Testis (tissue), 3 donors: ENCODE measurements around the gene TACC2. TPM values are rescaled to one million over a fixed set of nuclear protein-coding genes. Genes with fewer than 3 reads are reported as not detected.

Experiments
- DNase-seq: peaks from one replicate; pipeline ENCODE4 v3.0.0-alpha.2; 2019
- H3K27ac ChIP-seq, 2 donors: fragments of 200-600 bp; sonication (generic); one replicate each; pipeline ENCODE4 v1.5.1; 2019
- H3K27me3 ChIP-seq: fragments of 200-600 bp; sonication (generic); one replicate; pipeline ENCODE4 v1.5.1; 2019
- H3K36me3 ChIP-seq: fragments of 200-600 bp; sonication (generic); one replicate; pipeline ENCODE4 v1.5.1; 2017; ENCODE audit warnings: low read depth; ENCODE audit errors: missing control alignments
- H3K4me1 ChIP-seq: fragments of 200-600 bp; sonication (generic); one replicate; pipeline ENCODE4 v1.5.1; 2019
- H3K4me3 ChIP-seq, 2 donors: fragments of 200-600 bp; sonication (generic); one replicate each; pipeline ENCODE4 v1.5.1; 2017 to 2019
- H3K9me3 ChIP-seq: fragments of 200-600 bp; sonication (generic); one replicate; pipeline ENCODE4 v1.5.1; 2017
- POLR2A ChIP-seq: fragments of 450-650 bp; IDR thresholded peaks from one replicate; pipeline ENCODE4 v1.6.1; 2017; ENCODE audit warnings: antibody characterized with exemption, mild to moderate bottlenecking, moderate library complexity
- WGBS, 2 donors: methylation state at CpG; one replicate each; pipeline ENCODE4 v1.1.5; 2018; 5-methylcytosine and 5-hydroxymethylcytosine counted together
- intact Hi-C: fragments of 100-400 bp; cut with DNase I; formaldehyde crosslinking; loops from one replicate; pipeline ENCODE4 v1.15.1; 2023; ENCODE audit warnings: low total_unique reads
- polyA plus RNA-seq: library from polyadenylated mRNA; stranded (reverse); fragments of 350-450 nt; fragmentation: Illumina TruSeq; extraction: RNeasy Lipid Tissue Mini Kit (QIAGEN cat#74804); gene quantifications from one replicate; pipeline ENCODE4 v1.2.3, GENCODE V29; 2014; ENCODE audit warnings: low read depth, low replicate concordance; ENCODE audit not compliant: insufficient read depth
- total RNA-seq, 2 donors: library from RNA; depleted of rRNA; stranded (reverse); fragments of >200 nt; gene quantifications; one replicate each; pipeline ENCODE4 v1.2.3, GENCODE V29; 2016
- TF ChIP-seq, protein P1 (sequence below), 3 experiments: fragments of 450-650 bp in 2 of 3; fragments of 200-600 bp in 1 of 3; sonication (generic) in 1 of 3; IDR thresholded peaks; one replicate each; pipeline ENCODE4 v1.5.1; 2016 to 2019; ENCODE audit warnings: antibody characterized with exemption in 3 of 3, mild to moderate bottlenecking in 2 of 3, moderate library complexity in 1 of 3

Gene TACC2
- total and polyA plus RNA-seq, 3 donors from 2014 or later, result 18.0 to 24.2 (median 21.3) TPM

DNA sequence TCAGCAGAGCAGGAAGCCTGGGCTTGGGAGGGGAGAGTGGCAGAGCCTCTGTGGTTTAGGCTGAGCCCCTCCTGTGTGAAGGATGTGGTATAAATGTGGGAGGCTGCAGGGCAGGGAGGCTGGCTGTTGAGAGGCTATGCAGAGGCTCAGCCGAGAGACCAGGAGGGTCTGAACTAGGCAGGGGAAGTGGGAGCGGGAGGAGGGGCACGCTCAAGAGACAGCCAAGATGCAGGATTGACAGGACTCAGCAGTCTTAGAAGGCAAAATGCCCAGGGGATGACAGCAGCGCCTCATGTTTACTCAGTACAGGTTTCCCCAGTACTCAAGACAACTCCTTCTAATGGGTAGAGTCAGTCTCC, 306.5 kb downstream of the TACC2 start:
- 79 to 95% methylated on average over 4 of the region's 4 CpGs for WGBS, 2 donors
- Histone ChIP-seq H3K27ac (no peak overlapping the region), H3K4me3 (no peak overlapping the region), H3K9me3 (no peaks in the 10 kb centered on the region), H3K36me3 (no peaks in the 10 kb centered on the region), H3K4me1 (no peaks in the 10 kb centered on the region), H3K27me3 (no peaks in the 10 kb centered on the region)
- TF ChIP-seq, protein P1, sequence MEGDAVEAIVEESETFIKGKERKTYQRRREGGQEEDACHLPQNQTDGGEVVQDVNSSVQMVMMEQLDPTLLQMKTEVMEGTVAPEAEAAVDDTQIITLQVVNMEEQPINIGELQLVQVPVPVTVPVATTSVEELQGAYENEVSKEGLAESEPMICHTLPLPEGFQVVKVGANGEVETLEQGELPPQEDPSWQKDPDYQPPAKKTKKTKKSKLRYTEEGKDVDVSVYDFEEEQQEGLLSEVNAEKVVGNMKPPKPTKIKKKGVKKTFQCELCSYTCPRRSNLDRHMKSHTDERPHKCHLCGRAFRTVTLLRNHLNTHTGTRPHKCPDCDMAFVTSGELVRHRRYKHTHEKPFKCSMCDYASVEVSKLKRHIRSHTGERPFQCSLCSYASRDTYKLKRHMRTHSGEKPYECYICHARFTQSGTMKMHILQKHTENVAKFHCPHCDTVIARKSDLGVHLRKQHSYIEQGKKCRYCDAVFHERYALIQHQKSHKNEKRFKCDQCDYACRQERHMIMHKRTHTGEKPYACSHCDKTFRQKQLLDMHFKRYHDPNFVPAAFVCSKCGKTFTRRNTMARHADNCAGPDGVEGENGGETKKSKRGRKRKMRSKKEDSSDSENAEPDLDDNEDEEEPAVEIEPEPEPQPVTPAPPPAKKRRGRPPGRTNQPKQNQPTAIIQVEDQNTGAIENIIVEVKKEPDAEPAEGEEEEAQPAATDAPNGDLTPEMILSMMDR (IDR thresholded peaks at IDR 0.05), result no peak
- no peak for TF ChIP-seq POLR2A
- intact Hi-C loops, result loop anchor here (5.0 kb wide), 2 partner anchors 142 to 272 kb away; no protein-coding TSS in a partner anchor
- no peak for DNase-seq

DNA sequence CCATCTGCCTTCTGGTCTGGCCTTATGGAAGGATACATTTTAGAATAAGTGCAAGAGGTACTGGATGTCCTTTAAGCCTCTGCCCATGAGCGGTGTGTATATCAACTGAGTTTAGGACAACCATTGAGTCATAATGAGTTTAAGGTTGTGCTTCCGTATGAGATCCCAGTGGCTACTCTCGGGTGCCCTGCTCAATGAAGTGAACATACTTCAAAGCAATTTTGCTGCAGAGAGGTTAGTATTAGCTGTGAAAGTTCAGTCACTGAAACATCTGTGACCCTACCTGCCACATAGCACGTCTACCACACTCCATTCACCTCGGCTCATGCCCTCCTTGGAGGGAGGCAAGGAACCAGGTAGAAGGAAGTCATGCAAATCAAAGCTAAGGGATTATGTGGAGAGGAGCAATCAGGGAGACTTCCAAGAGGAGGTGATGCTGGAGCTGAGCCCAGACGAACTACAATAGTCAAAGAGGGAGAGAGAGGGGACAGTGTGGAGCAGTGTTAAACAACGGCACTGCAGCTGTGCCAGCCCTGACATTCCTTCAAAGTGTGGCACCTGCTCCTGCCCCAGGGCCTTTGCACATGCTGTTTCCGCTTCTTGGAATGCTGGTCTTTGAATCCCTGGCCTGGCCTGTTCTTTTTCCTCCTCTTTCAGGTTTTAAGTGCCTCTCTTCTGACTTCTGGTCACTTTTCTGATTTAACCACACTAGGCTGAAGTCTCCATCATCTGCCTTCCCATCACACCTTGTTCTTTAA, 307.6 kb downstream of the TACC2 start:
- H3K27ac ChIP-seq, result no peak overlapping the region
- TF ChIP-seq, protein P1 (IDR thresholded peaks at IDR 0.05), result no peak
- no peak for TF ChIP-seq POLR2A
- H3K9me3 ChIP-seq, result no peaks in the 10 kb centered on the region
- DNase-seq, result no peak
- no peaks in the 10 kb centered on the region for H3K36me3 ChIP-seq
- no peaks in the 10 kb centered on the region for H3K4me1 ChIP-seq
- H3K27me3 ChIP-seq, result no peaks in the 10 kb centered on the region
- intact Hi-C loops, result loop anchor here (5.0 kb wide), 2 partner anchors 141 to 271 kb away; no protein-coding TSS in a partner anchor
- 85 to 89% methylated on average over 7 to 8 of the region's 8 CpGs for WGBS, 2 donors
- H3K4me3 ChIP-seq, result no peak overlapping the region

DNA sequence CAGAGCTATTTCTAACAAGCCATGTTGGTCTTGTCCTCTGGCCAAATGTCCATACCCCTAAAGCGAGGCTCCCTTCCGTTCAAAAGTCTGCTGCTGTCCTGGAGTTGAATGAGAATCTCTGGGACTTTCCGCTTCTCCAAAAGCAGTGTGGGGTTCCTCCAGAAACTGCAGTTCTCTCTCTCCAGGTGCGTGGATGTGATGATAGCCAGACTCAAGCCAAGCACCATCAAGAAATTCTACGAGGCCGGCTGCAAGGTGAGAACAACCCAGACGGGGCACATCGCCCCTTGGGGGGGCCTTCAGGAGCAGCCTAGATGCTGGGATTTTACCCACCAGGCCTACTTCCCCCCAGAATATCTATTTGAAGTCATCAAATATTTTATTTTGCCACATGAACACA, 308.6 kb downstream of the TACC2 start:
- Histone ChIP-seq H3K4me3 (no peak overlapping the region), H3K27me3 (no peaks in the 10 kb centered on the region), H3K27ac (no peak overlapping the region), H3K36me3 (no peaks in the 10 kb centered on the region), H3K4me1 (no peaks in the 10 kb centered on the region), H3K9me3 (no peaks in the 10 kb centered on the region)
- intact Hi-C loops, result loop anchor here (5.0 kb wide), 2 partner anchors 140 to 270 kb away; no protein-coding TSS in a partner anchor
- TF ChIP-seq, protein P1 (IDR thresholded peaks at IDR 0.05), result no peak
- no peak for TF ChIP-seq POLR2A
- no peak for DNase-seq
- 83 to 90% methylated on average over 8 of the region's 8 CpGs for WGBS, 2 donors

DNA sequence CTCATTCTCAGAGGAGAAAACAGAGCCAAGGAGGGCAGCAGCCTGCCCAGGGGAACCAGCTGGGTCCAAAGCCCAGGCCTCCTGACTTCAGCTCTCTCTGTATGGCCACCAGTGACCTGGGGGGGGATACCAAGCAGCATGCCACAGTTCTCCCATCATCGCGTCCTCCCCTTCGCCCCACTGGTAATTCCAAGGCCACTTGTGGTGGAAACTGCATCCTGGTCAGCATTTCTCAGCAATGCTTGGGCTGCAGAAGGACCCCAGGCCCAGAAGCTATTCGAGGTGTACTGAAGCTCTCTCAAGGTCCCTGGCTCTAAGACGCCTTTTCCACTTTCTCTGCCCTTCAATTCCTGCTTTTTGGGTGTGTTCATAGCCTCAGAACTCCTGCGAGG, 309.2 kb downstream of the TACC2 start:
- Histone ChIP-seq H3K36me3 (no peaks in the 10 kb centered on the region), H3K9me3 (no peaks in the 10 kb centered on the region), H3K4me3 (no peak overlapping the region), H3K27me3 (no peaks in the 10 kb centered on the region), H3K4me1 (no peaks in the 10 kb centered on the region), H3K27ac (no peak overlapping the region)
- intact Hi-C loops, result loop anchor here (5.0 kb wide), 2 partner anchors 139 to 269 kb away; no protein-coding TSS in a partner anchor
- TF ChIP-seq, protein P1 (IDR thresholded peaks at IDR 0.05), result no peak
- no peak for TF ChIP-seq POLR2A
- 79 to 83% methylated on average over 4 to 6 of the region's 6 CpGs for WGBS, 2 donors
- no peak for DNase-seq
